Measurements from ENCODE around the gene ZNF205. TPM values are rescaled to one million over a fixed set of nuclear protein-coding genes. Genes with fewer than 3 reads are reported as not detected.
A peak's percentile ranks its signal among the peaks of the same experiment; 100 is the strongest.

Gene ZNF205
- total and polyA plus RNA-seq, 2 of the 13 experiments (the other 11 are each of a cell fraction or from before 2014, with no cell fraction given) = 5.8 to 10.2 TPM

GRCh38 chr16:3106205-3106928, 6.0 kb upstream of the ZNF205 start (continued):
- TF ChIP-seq ZNF414 (CRISPR knock-in tag; IDR thresholded peaks at IDR 0.05) = 0 out of 2 replicates have a peak, but pooled peaks have one; percentile 19
- TF ChIP-seq NR2F6 (IDR thresholded peaks at IDR 0.05) = no peak
- peak; percentile 69; the same call in 1 of the 2 replicates for TF ChIP-seq NR2F6 (CRISPR knock-in tag; IDR thresholded peaks at IDR 0.05)
- peak; percentile 31 for TF ChIP-seq IKZF4 (CRISPR knock-in tag; IDR thresholded peaks at IDR 0.05; ENCODE audit: borderline replicate concordance, low read depth, not compliant biosample characterization)
- TF ChIP-seq ZNF280B (CRISPR knock-in tag; IDR thresholded peaks at IDR 0.05; ENCODE audit: borderline replicate concordance) = peak; percentile 25; the same call in 1 of the 2 replicates
- TF ChIP-seq ZZZ3 (CRISPR knock-in tag; IDR thresholded peaks at IDR 0.05; ENCODE audit: borderline replicate concordance) = peak; percentile 31; the same call in 1 of the 2 replicates
- no peak for TF ChIP-seq ZNF329 (CRISPR knock-in tag; IDR thresholded peaks at IDR 0.05; ENCODE audit: low read depth)
- TF ChIP-seq SOX6 (IDR thresholded peaks at IDR 0.05) = no peak
- TF ChIP-seq SOX6 (CRISPR knock-in tag; IDR thresholded peaks at IDR 0.05) = peak; percentile 61
- peak; percentile 54 for TF ChIP-seq MXD3 (CRISPR knock-in tag; IDR thresholded peaks at IDR 0.05)
- TF ChIP-seq HDAC1 (CRISPR knock-in tag; IDR thresholded peaks at IDR 0.05) = peak; percentile 79
- TF ChIP-seq, protein P1, sequence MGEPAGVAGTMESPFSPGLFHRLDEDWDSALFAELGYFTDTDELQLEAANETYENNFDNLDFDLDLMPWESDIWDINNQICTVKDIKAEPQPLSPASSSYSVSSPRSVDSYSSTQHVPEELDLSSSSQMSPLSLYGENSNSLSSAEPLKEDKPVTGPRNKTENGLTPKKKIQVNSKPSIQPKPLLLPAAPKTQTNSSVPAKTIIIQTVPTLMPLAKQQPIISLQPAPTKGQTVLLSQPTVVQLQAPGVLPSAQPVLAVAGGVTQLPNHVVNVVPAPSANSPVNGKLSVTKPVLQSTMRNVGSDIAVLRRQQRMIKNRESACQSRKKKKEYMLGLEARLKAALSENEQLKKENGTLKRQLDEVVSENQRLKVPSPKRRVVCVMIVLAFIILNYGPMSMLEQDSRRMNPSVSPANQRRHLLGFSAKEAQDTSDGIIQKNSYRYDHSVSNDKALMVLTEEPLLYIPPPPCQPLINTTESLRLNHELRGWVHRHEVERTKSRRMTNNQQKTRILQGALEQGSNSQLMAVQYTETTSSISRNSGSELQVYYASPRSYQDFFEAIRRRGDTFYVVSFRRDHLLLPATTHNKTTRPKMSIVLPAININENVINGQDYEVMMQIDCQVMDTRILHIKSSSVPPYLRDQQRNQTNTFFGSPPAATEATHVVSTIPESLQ (CRISPR knock-in tag; conservative IDR thresholded peaks at IDR 0.05) = no peak
- no peak for TF ChIP-seq GTF2F1 (IDR thresholded peaks at IDR 0.05; ENCODE audit: low read length)
- TF ChIP-seq YEATS4 (CRISPR knock-in tag; IDR thresholded peaks at IDR 0.05; ENCODE audit: borderline replicate concordance) = peak; percentile 91
- peak; percentile 32; the same call in 1 of the 2 replicates for TF ChIP-seq CTCF (CRISPR knock-in tag; IDR thresholded peaks at IDR 0.05)
- TF ChIP-seq, protein P2, sequence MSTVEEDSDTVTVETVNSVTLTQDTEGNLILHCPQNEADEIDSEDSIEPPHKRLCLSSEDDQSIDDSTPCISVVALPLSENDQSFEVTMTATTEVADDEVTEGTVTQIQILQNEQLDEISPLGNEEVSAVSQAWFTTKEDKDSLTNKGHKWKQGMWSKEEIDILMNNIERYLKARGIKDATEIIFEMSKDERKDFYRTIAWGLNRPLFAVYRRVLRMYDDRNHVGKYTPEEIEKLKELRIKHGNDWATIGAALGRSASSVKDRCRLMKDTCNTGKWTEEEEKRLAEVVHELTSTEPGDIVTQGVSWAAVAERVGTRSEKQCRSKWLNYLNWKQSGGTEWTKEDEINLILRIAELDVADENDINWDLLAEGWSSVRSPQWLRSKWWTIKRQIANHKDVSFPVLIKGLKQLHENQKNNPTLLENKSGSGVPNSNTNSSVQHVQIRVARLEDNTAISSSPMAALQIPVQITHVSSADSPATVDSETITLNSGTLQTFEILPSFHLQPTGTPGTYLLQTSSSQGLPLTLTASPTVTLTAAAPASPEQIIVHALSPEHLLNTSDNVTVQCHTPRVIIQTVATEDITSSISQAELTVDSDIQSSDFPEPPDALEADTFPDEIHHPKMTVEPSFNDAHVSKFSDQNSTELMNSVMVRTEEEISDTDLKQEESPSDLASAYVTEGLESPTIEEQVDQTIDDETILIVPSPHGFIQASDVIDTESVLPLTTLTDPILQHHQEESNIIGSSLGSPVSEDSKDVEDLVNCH (CRISPR knock-in tag; IDR thresholded peaks at IDR 0.05) = no peak

All from HepG2 (cell line).